Measurements from ENCODE around the gene BCAS3. TPM values are rescaled to one million over a fixed set of nuclear protein-coding genes. Genes with fewer than 3 reads are reported as not detected.

The BCAS3 gene
- total RNA-seq, 2 donors from 2014 or later = 28.0 to 33.4 TPM

- Mint-ChIP-seq H3K36me3 (ENCODE audit: insufficient read depth in 2 of 2) (peaks cover 3 to 4% of the 10 kb centered on the region in 2 donors), H3K27me3 (ENCODE audit: low read depth) (no peaks in the 10 kb centered on the region), H3K9me3 (peaks cover 0 to 3% of the 10 kb centered on the region in 2 donors), H3K4me3 (no peak overlapping the region), H3K4me1 (ENCODE audit: low read depth) (no peaks in the 10 kb centered on the region), H3K27ac (no peak overlapping the region)
- no peak for DNase-seq
- no peak for ATAC-seq (replicated peaks in 1 of 2)
Observed at GRCh38 chr17:61175298-61176142, 497.9 kb downstream of the BCAS3 start.

- no peak for DNase-seq
Observed at GRCh38 chr17:61177351-61177750, 499.7 kb downstream of the BCAS3 start.

GRCh38 chr17:61178284-61178683 lies 500.6 kb downstream of the BCAS3 start:
- no peak for DNase-seq
- ATAC-seq (replicated peaks in 1 of 2) = no peak
- H3K27me3 Mint-ChIP-seq (ENCODE audit: low read depth) = no peaks in the 10 kb centered on the region
- no peak overlapping the region for H3K4me3 Mint-ChIP-seq
- H3K4me1 Mint-ChIP-seq (ENCODE audit: low read depth) = no peaks in the 10 kb centered on the region
- no peak overlapping the region for H3K27ac Mint-ChIP-seq
- peaks cover 1 to 4% of the 10 kb centered on the region in 2 donors for H3K36me3 Mint-ChIP-seq (ENCODE audit: insufficient read depth in 2 of 2)
- peaks cover 0 to 4% of the 10 kb centered on the region in 2 donors for H3K9me3 Mint-ChIP-seq

More at GRCh38 chr17:61177351-61177750, 499.7 kb downstream of the BCAS3 start:
- H3K9me3 Mint-ChIP-seq = peaks cover 0 to 4% of the 10 kb centered on the region in 2 donors
- peaks cover 1 to 4% of the 10 kb centered on the region in 2 donors for H3K36me3 Mint-ChIP-seq (ENCODE audit: insufficient read depth in 2 of 2)
- H3K27me3 Mint-ChIP-seq (ENCODE audit: low read depth) = no peaks in the 10 kb centered on the region
- ATAC-seq (replicated peaks in 1 of 2) = no peak
- no peaks in the 10 kb centered on the region for H3K4me1 Mint-ChIP-seq (ENCODE audit: low read depth)
- no peak overlapping the region for H3K27ac Mint-ChIP-seq
- no peak overlapping the region for H3K4me3 Mint-ChIP-seq

GRCh38 chr17:61179380-61179806 lies 501.7 kb downstream of the BCAS3 start:
- Mint-ChIP-seq H3K36me3 (ENCODE audit: insufficient read depth in 2 of 2) (peaks cover 0 to under 1% of the 10 kb centered on the region in 2 donors), H3K27me3 (ENCODE audit: low read depth) (no peaks in the 10 kb centered on the region), H3K27ac (no peak overlapping the region), H3K9me3 (peaks cover 0 to 2% of the 10 kb centered on the region in 2 donors), H3K4me1 (ENCODE audit: low read depth) (no peaks in the 10 kb centered on the region), H3K4me3 (no peak overlapping the region)
- DNase-seq (no peak), ATAC-seq (replicated peaks in 1 of 2) (no peak)

GRCh38 chr17:61183793-61184192 lies 506.1 kb downstream of the BCAS3 start:
- Mint-ChIP-seq H3K27ac (no peak overlapping the region), H3K4me1 (ENCODE audit: low read depth) (no peaks in the 10 kb centered on the region), H3K36me3 (ENCODE audit: insufficient read depth in 2 of 2) (no peaks in the 10 kb centered on the region), H3K9me3 (peaks cover 0 to 2% of the 10 kb centered on the region in 2 donors), H3K27me3 (ENCODE audit: low read depth) (no peaks in the 10 kb centered on the region), H3K4me3 (no peak overlapping the region)
- DNase-seq = no peak
- ATAC-seq (replicated peaks in 1 of 2) = no peak

DNA sequence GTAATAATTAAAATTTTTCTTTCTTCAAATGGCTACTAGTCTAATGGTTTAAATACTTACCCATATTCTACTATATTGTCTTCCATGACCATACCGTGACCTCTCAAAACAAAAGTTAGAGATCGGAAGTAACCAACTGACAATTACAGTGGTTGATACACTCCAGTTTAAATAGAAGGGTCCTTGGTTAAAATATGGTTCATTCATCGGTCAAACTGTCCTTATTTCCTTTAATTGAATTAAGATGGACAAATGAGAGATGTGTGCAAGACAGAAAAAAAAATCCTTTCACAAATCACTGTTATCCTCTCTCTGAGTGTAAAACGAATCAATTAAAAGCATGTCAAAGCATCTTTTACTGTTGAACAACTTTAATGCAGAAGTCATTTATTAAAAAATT lies 507.7 kb downstream of the BCAS3 start:
- ATAC-seq (replicated peaks in 1 of 2) = no peak
- no peaks in the 10 kb centered on the region for H3K4me1 Mint-ChIP-seq (ENCODE audit: low read depth)
- no peak for DNase-seq
- no peak overlapping the region for H3K27ac Mint-ChIP-seq
- H3K4me3 Mint-ChIP-seq = no peak overlapping the region
- H3K36me3 Mint-ChIP-seq (ENCODE audit: insufficient read depth in 2 of 2) = peaks cover 1 to 5% of the 10 kb centered on the region in 2 donors
- no peaks in the 10 kb centered on the region for H3K27me3 Mint-ChIP-seq (ENCODE audit: low read depth)
- H3K9me3 Mint-ChIP-seq = peaks cover 2% of the 10 kb centered on the region in 2 donors

GRCh38 chr17:61187038-61187437 lies 509.4 kb downstream of the BCAS3 start:
- ATAC-seq (replicated peaks in 1 of 2) = no peak
- H3K4me1 Mint-ChIP-seq (ENCODE audit: low read depth) = no peaks in the 10 kb centered on the region
- peaks cover 3 to 5% of the 10 kb centered on the region in 2 donors for H3K36me3 Mint-ChIP-seq (ENCODE audit: insufficient read depth in 2 of 2)
- peaks cover 0 to 2% of the 10 kb centered on the region in 2 donors for H3K9me3 Mint-ChIP-seq
- no peaks in the 10 kb centered on the region for H3K27me3 Mint-ChIP-seq (ENCODE audit: low read depth)
- no peak for DNase-seq
- H3K27ac Mint-ChIP-seq = no peak overlapping the region
- H3K4me3 Mint-ChIP-seq = no peak overlapping the region

DNA sequence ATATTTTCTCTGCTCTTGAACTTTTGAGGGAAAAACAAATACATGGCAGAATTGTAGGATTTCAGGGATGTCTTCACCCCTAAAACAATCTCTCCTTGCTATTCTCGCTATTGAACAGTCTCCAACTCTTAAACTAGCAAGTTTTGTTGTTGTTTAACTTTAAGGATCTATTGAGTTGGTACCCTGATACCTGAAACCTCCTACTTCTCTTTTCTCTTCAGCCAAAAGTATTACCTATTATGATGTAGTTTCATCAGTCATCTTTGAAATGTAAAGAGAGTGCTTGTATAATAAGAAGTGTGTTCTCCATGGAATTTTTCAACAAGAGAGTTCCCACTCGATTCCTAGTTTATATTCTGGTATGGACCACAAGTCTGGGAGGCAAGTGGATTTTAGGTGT lies 510.4 kb downstream of the BCAS3 start:
- Mint-ChIP-seq H3K4me3 (no peak overlapping the region), H3K36me3 (ENCODE audit: insufficient read depth in 2 of 2) (peaks cover 3 to 5% of the 10 kb centered on the region in 2 donors), H3K27ac (peak overlapping the region; percentile 14), H3K9me3 (peaks cover 0 to 2% of the 10 kb centered on the region in 2 donors), H3K27me3 (ENCODE audit: low read depth) (no peaks in the 10 kb centered on the region), H3K4me1 (ENCODE audit: low read depth) (no peaks in the 10 kb centered on the region)
- no peak for ATAC-seq (replicated peaks in 1 of 2)
- no peak for DNase-seq

DNA sequence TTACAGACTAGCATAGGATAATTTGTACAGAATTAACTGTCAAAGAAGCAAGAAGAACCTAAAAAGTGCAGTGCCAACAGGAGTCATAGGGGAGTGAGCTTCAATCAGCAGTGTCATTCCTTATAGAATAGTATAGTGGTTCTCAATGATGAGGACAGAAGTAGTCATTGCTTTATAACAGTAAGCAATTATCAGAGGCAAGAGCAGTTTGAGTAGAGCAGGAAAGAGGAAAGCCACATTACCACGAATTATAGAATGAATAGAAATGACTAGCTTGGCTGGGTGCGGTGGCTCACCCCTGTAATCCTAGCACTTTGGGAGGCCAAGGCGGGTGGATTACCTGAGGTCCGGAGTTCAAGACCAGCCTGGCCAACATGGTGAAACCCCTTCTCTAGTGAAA lies 512.3 kb downstream of the BCAS3 start:
- Mint-ChIP-seq H3K36me3 (ENCODE audit: insufficient read depth in 2 of 2) (peaks cover 3 to 5% of the 10 kb centered on the region in 2 donors), H3K4me1 (ENCODE audit: low read depth) (no peaks in the 10 kb centered on the region), H3K9me3 (peaks cover 0 to 2% of the 10 kb centered on the region in 2 donors), H3K27me3 (ENCODE audit: low read depth) (no peaks in the 10 kb centered on the region), H3K27ac (no peak overlapping the region), H3K4me3 (no peak overlapping the region)
- DNase-seq (no peak), ATAC-seq (replicated peaks in 1 of 2) (peak in 1 of 2 donors; percentile 58)

DNA sequence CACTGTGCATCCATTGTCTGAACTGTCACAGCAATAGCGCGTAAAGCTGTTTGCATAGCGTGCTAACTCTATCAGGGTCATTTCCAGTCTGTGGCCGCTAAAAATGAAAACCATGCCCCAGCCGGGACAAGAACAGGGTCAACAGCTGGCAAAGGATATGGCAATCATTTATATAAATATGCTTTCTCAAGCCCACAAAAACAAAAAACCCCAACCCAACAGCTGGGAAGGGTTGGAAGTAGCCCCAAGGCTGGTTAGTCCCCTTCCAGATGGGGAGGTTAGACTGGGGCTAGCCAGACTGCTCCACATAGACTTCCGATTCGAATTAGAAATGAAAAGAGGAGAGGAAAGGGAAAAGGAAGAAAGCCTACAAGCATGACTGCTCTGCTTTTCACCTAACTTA lies 518.7 kb downstream of the BCAS3 start:
- DNase-seq = no peak
- Mint-ChIP-seq H3K36me3 (ENCODE audit: insufficient read depth in 2 of 2) (peaks cover 0 to 1% of the 10 kb centered on the region in 2 donors), H3K4me1 (ENCODE audit: low read depth) (no peaks in the 10 kb centered on the region), H3K9me3 (no peaks in the 10 kb centered on the region), H3K4me3 (no peak overlapping the region), H3K27ac (no peak overlapping the region), H3K27me3 (ENCODE audit: low read depth) (no peaks in the 10 kb centered on the region)
- ATAC-seq (replicated peaks in 1 of 2) = no peak

- H3K4me1 Mint-ChIP-seq (ENCODE audit: low read depth) = no peaks in the 10 kb centered on the region
- H3K36me3 Mint-ChIP-seq (ENCODE audit: insufficient read depth in 2 of 2) = no peaks in the 10 kb centered on the region
- ATAC-seq (replicated peaks in 1 of 2) (no peak), DNase-seq (no peak)
- no peaks in the 10 kb centered on the region for H3K27me3 Mint-ChIP-seq (ENCODE audit: low read depth)
- H3K27ac Mint-ChIP-seq = no peak overlapping the region
- no peaks in the 10 kb centered on the region for H3K9me3 Mint-ChIP-seq
- no peak overlapping the region for H3K4me3 Mint-ChIP-seq
Observed at GRCh38 chr17:61196799-61197198, 519.1 kb downstream of the BCAS3 start.

DNA sequence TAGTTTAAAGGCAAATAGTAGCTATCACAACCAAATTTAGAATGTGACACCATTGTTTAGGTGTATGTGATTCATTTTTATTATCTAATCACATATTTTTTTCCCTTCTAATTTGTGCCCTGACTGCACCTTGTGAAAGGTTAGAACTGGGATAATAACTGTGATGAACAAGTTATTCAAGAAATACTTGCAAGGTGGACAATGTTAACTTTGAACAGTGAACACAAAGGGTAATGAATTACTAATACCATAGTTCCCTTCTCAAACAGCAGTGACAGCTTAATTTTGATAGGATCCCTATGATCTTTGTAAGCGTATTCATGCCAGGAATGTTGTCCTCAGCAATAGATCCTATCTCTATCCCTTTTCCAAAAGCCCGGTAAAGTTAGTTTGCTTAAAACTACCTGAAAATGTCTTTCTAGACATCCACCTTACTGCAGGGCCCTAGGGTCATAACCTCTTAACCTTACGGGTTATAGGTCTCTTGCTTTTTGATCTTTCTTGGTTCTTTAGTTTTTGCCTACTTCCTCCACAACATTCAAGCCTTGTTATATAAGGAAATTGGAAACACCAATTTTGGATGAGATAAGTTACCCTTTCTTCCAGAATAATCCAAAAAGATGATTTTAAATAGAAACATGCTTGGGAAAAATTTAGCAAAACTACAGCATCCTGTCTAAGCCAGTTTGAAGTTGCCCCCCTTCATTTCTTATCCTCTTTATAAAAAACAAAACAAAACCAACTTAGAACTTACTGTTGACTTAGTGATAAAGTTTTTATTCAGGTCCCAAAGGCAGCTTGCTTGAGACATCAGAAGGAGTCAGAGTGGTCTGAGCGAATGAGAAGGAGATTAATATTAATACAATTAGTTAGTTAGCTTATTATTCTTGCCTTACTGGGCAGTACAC lies 522.0 kb downstream of the BCAS3 start:
- no peaks in the 10 kb centered on the region for H3K27me3 Mint-ChIP-seq (ENCODE audit: low read depth)
- no peaks in the 10 kb centered on the region for H3K9me3 Mint-ChIP-seq
- no peaks in the 10 kb centered on the region for H3K36me3 Mint-ChIP-seq (ENCODE audit: insufficient read depth in 2 of 2)
- no peaks in the 10 kb centered on the region for H3K4me1 Mint-ChIP-seq (ENCODE audit: low read depth)
- ATAC-seq (replicated peaks in 1 of 2) (no peak), DNase-seq (no peak)
- no peak overlapping the region for H3K27ac Mint-ChIP-seq
- no peak overlapping the region for H3K4me3 Mint-ChIP-seq

- no peaks in the 10 kb centered on the region for H3K36me3 Mint-ChIP-seq (ENCODE audit: insufficient read depth in 2 of 2)
- no peak for ATAC-seq (replicated peaks in 1 of 2)
- H3K4me1 Mint-ChIP-seq (ENCODE audit: low read depth) = no peaks in the 10 kb centered on the region
- H3K27ac Mint-ChIP-seq = no peak overlapping the region
- no peak for DNase-seq
- no peaks in the 10 kb centered on the region for H3K27me3 Mint-ChIP-seq (ENCODE audit: low read depth)
- H3K9me3 Mint-ChIP-seq = no peaks in the 10 kb centered on the region
- H3K4me3 Mint-ChIP-seq = no peak overlapping the region
Observed at GRCh38 chr17:61200339-61200715, 522.7 kb downstream of the BCAS3 start.

Data from activated T-cell treated with anti-CD3 and anti-CD28 coated beads, Interleukin-2, amount 50 U/mL, for 72 hours (primary cell).